ENCODE data around the gene TMC8.
"Not testable (repeated sequence)": the region's sequence is repeated elsewhere in the genome, so short reads cannot be mapped to it uniquely, and the experiment has no call there.

The TMC8 gene

DNA sequence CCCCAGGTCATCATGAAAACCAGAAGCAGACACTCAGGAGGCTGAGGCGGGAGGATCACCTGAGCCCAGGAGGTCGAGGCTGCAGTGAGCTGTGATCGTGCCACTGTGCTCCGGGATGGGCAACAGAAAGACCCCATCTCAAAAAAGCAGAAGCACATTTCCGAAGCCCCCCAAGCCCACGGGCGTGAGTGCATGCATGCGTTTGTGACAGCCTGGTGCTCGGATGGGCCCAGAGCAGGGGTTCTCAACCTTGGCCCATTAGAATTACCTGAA is 21.1 kb upstream of the TMC8 start:
- no peak for DNase-seq (ENCODE audit: low read depth)

DNA sequence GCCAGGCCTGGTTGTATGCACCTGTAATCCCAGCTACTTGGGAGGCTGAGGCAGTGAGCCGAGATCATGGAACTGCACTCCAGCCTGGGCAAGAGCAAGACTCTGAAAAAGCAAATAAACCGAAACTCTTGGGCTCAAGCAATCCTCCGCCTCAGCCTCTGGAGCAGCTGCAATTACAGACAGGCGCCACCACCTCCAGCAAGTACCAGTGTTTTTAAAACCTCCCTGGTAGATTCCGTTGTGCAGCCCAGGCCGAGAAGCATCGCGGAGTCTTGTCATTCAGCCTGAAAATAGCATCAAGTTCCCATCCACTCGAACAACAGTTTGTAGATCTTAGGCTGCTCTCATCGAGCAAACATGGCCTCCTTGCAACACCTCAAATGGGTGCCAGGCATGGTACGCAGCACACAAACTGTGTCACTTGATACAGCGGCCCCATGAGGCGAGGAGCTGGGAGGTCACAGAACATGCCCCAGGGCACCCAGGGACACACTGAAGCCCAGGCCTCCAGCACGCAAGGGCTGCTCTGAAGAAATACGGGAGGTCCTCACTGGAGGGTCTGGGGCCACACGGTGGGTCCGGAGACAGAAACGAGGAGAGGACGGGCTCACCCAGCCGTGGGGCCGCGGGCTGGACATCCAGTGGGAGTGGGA is 20.1 kb upstream of the TMC8 start:
- no peak for DNase-seq (ENCODE audit: low read depth)

DNA sequence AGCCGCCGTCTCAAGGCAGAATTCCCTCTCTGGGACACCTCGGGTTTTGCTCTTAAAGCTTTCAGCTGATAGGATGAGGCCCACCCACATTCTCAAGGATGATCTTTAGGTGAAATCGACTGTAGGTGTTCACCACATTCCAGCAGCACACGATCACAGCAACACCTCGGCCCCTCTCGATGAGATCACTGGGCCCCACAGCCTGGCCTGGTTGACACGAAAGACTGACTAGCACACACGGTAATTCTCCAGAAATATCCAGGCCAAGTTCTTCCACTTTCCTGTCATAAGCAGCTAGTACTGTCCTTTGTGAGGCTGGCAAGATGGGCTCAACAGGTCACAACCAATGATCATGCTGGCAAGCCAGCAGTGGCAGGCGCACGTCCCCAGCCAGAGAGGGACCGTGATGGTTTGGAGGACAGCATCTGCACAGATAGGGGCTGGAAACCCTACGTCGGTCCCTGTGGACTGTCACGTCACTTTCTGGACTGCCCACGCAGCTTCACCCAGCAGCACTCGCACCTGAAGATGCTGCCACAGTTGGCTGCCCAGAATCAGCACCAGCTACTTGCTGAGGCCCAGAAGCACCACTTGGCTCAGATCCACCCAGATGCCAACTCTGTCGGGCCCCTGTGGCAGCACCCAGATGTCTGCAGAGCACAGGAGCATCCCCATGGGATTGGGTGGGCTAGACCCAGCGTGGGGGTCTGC is 19.4 kb upstream of the TMC8 start:
- DNase-seq (ENCODE audit: low read depth), result no peak

DNA sequence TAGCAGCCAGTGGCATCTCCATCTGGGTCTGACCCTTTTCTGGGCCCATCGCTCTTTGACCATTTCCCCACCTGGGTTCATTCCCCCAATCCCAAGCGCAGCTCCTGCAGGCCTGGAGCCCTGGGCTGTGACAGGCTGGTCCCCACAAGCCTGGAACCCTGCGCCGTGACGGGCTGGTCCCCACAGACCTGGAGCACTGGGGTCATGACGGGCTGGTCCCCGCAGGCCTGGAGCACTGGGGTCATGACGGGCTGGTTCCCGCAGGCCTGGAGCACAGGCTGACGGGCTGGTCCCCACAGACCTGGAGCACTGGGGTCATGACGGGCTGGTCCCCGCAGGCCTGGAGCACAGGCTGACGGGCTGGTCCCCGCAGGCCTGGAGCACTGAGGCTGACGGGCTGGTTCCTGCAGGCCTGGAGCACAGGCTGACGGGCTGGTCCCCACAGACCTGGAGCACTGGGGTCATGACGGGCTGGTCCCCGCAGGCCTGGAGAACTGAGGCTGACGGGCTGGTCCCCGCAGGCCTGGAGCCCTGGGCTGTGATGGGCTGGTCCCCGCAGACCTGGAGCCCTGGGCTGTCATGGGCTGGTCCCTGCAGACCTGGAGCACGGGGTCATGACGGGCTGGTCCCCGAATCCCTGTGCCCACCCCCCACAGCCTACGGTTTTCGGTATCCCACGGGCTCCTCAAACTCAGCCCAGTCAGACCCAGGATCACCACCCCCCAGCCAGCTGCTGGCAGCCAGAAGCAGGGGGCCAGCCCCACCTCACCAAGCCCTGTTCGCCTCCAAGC is 18.6 kb upstream of the TMC8 start:
- no peak for DNase-seq (ENCODE audit: low read depth)

DNA sequence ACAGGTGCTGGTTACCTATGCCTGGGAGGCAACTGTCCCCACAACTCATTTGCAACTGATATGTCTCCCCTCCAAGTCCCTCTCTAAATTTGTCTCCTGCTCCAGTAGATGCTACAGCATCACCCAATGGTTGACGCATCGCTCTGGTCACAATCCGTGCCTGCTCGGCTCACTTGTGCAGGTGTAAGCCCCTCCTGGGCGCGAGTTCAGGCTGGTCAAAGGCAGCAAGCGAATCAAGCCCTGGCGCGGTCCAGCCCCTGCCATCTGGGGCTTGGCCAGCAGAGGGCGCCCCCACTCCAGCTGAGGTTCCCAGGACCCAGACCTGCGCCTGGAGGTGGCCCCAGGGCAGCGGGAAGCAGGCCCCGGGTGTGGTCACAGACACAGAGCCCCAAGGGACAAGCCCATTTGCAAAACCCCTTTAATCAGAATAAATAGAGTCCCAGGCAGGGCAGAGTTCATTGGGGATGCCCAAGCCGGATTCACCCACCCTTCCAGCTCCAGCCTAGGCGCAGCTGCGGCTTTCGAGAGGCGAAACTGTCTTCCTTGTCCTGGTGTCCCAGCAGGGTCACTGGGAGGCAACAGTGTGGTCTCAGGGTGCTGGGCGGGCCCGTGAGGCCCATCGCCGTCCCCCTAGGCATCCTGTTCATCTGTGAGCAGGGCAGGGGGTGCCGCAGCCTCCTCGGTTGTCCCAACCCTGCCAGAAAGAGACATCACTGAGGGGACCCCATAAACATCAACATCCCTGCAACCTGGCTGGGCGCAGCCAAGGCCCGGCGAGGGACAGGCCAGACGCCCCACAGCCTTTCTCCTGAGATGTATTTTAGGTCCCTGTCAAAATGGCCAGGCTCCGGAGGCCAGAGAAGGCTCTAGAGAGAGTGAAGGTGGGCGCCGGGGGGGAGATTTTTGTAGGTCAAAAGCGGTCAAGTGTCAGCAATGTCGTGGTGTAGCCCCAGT is 17.8 kb upstream of the TMC8 start:
- peak; percentile 67 for DNase-seq (ENCODE audit: low read depth)

DNA sequence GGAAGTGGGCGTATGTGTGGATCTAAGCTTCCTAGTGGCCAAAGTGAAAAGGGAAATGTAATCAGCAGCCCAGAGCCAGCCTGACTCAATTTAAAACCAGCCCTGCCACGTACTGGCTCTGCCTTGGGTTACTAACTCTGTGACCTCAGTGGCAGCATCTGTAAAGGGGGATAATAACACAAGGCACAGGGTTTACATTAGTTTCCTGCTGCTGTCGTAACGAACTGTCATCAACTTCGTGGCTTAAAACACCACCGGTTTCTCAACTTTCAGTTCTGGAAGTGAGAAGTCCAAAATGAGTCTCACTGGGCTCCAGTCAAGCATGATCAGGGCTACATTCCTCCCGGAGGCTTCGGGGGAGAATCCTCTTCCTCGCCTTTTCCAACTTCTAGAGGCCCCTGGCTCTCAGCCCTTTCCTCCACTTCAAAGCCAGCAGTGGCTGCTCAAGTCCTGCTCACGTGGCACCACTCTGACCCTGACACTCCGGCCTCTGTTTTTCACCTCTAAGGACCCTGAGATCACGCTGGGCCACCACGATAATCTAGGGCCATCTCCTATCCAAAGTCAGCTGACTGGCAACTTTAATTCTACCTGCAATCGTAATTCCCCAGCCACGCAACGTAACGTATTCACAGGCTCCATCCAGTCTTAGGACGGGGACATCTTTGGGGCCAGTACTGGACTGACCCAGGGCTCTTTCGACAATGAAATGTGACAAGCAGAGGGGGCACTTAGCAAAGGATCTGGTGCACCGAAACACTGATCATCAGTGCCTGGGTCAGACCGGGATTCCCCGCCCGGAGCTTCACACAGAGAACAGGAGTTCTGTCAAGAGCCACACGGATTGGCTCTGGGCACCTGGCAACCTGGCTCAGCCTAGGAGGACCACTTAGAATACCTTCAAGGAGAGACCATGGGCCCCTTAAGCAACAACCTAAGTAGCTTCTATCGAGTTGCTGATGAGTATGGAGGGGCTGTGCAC is 16.5 kb upstream of the TMC8 start:
- no peak for DNase-seq (ENCODE audit: low read depth)

DNA sequence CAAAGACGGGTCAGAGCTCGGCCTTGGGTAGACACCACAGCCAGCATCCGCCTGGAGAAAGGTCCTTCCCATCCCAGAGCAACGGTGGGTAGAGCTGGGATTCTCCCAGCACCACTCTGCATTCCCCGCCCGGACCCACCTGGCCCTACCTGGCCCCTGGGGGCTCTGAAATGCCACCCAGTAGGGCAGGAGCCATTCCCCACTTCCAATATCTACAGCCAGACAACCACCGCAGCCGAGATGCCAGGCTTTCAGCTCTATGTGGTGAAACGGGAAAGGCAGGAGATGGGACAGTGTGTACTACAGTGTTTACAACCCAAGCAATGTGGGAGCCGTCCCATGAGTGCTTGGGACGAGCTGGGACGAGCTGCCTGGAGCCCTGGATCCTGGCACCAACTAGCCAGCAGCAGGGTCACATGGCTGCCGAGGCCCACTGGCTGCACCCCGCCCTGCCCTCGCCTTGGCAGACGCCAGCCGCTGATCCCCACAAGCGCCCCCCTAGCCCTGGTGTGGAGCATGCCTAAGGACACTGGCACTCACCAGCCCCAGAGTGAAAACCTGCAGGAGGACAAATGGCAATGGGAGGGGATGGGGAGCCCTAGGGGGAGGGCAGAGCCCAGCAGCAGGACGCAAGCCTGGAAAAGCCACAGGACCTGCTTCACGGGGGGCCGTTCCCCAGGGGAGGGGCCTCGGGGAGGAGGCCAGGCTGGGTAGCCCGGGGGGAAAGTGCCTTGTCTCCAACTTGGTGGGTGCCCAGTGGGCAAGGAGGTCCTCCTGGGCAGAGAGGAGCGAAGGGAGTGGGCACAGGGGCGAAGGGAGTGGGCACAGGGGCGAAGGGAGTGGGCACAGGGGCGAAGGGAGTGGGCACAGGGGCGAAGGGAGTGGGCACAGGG is 15.5 kb upstream of the TMC8 start:
- no peak for DNase-seq (ENCODE audit: low read depth)

DNA sequence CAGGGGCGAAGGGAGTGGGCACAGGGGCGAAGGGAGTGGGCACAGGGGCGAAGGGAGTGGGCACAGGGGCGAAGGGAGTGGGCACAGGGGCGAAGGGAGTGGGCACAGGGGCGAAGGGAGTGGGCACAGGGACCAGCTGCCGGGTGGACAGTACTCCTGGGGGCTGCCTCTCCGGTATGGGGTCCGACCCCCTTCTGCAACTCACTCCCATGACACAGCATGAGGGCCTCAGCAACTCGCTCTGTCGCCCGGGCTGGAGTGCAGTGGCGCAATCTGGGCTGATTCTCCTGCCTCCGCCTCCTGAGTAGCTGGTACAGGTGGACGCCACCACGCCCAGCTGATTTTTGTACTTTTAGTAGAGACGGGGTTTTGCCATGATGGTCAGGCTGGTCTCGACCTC is 14.8 kb upstream of the TMC8 start:
- not testable (repeated sequence) for DNase-seq (ENCODE audit: low read depth)

DNA sequence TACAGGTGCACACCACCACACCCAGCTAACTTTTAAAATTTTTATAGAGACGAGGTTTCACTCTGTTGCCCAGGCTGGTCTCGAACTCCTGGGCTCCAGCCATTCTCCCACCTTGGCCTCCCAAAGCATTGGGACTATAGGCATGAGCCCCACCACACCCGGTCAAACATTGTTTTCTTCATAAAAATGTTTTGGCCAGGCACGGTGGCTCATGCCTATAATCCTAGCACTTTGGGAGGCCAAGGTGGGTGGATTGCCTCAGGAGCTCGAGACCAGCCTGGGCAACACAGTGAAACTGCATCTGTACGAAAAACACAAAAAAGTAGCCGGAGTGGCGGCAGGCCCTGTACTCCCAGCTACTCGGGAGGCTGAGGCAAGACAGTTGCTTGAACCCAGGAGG is 14.2 kb upstream of the TMC8 start:
- no peak for DNase-seq (ENCODE audit: low read depth)

DNA sequence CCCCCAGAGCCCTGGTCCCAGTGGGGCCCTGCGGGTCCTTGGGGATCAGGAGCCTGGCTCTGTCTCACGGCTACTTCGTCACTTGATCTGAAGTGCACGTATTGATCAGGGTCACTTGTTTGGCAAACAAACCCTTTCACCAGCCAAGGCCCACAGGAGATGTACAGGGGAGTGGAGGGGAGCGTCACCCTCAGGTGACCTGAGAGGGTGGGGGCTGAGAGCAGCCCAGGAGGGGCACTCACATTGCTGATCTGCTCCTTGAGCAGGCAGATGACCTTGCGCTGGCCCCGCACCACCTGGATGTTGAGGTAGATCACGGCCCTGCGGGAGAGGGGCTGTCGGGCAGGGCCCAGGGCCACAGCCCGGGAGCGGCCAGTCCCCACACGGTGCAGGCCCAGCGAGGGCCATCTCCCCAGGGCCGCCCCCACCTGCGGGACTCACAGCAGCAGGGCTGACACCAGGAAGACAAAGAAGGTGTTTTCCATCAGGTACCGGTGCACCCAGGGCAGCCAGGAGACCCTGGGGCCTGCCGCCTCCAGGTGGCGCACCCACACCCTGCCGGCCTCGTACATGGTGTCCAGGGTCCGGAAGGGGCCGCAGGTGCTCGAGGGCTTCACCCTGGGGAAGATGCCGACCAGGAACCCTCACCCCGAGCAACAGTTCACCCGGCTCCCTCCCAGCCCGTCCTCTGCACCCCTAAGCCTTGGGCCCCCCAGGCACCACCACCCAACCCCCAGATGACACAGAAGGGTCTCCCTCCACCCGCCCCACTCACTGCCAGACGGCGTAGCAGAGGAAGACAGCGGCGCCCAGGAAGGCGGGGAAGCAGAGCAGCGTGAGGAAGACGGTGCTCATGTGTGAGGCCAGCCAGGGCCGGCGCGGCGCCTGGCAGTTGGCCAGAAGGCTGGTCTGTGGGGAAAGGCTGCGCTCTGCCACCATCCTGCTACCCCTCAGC is 13.3 kb upstream of the TMC8 start:
- DNase-seq (ENCODE audit: low read depth), result no peak

DNA sequence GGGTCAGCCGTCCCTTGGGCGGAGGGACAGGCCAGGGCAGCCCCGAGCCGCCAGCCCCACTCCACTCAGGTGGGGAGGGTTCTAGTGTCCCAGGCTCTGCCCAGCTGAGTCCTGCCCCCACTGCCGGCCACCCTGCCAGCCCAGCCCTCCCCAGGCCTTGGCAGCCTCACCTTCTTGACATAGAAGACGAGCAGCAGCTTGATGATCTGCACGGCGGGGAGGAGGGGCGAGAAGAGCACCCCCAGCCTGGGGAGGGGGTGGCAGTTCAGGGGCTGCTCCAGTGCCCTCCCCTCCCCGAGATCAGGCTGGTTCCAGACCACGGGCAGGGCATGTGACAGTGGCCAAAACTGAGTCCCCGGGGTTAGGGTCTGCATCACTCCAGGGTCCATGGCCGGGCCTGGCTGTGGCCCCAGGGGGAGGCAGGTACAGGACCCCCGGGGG is 11.8 kb upstream of the TMC8 start:
- DNase-seq (ENCODE audit: low read depth), result no peak

DNA sequence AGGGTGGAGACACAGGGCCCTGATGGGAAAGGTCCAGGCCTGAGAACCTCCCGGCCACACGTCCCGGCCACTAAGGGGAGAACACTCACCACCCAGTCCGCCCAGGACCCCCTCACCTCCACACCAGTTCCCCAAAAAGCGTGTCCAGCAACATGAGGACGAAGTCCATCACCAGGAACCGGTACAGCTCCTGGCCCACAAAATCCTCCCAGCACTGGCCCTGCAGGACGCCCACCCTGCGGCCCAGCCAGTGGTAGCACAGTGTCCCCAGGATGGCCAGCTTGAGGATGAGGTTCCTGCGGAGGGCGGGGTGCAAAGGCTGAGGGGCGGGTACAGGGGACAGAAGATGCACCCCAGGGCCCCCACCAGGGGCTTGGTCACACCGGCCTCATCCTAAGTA is 10.0 kb upstream of the TMC8 start:
- DNase-seq (ENCODE audit: low read depth), result no peak

DNA sequence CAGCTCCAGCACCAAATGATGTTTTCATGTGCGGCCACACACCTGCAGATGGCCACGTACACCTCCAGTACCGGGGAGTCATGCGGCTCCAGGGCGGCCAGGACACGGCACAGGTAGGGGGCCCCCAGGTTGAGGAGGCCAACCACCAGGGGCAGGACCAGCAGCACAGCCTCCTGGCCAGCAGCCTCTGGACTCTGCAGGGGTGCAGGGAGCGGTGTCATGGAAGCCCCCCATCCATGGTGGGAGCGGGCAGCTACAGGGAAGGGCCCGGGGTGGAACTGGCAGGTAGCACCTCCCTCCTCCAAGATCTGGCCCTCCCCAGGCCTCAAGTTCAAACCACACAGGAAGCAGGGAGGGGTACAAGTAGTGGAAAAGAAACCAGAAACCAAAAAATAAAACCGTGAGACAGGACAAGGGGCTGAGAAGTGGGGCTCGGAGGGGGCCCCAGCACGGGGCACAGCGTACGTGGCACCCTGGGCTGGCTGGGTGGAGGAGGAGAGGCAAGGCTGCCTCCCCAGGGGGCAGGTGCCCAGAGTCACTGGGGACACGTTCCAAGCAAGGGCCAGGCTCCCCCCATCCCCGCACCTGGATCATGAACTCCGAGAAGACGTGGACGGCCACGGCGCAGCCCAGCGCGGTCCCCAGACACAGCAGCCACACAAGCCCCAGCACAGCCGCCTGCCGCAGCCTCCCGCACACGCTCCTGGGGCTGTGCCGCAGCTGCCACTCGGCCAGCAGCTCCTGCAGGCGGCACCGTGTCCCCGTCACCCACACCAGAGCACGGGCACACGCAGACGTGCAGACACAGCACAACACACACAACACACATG is 9.4 kb upstream of the TMC8 start:
- DNase-seq (ENCODE audit: low read depth), result peak; percentile 39

DNA sequence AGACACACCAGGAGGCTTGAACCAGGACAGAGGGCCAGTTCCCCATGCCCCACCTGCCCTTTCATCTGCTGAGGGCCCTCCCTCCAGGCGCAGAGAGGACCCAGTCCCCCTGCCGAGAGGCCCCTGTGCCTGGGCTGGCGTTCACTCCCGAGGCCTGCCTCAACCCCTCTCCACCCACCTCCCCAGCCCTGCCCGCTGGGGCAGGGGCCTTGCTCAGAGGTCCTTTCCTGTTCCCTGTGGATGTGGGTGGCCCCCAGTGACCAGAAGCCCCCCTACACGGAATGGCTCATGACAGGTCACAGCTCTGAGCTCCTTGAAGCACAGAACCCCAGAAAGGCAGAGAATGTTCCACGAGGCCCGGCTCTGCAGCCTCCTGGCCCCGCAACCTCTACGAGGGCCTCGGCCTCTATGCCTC is 8.8 kb upstream of the TMC8 start:
- DNase-seq (ENCODE audit: low read depth), result no peak

DNA sequence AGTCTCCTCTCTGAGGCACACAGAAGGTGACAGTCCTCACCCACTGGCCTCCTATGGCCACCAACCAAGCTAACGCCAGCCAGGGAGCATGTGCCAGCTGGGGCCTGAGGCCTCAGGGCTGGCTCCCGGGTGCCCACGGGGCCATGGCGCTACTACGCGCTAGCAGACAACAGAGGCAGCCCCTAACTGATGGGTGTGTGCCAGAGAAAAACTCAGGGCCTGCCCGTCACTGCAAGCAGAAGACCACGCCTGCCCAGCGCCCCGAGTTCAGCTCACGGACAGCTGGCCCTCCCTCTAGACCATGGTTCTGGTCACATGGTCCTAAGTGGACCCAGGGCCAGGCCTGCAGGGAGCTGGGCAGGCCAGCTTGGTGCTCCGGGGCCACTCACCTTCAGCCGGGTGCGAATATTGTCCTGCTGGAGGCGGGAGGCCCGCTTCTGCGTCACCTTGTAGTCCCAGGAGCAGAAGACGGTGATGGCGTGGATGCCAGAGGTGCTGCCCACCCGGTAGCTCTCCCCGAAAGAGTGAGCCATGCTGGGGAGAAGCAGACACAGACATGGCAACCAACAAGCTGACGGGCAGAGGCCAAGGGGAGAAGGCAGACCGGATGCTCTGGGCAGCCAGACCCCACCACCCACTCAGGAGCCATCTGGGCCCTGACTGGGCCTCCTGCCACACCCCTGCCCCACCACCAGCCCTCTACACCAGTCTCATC is 8.2 kb upstream of the TMC8 start:
- DNase-seq (ENCODE audit: low read depth), result no peak

DNA sequence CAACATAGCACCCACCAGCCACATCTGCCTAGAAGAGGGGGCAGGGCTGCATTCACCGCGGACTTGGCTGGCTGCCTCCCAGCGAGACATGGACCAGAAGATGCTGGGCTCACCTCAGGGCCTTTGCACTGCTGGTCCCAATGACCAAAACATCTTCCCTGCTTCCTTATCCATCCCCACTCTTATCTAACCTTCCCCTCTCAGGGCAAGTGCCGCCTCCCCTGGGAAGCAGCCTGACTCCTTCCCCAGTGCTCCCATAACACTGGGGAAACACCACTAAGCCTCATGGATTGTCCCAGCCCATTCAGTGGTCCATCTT is 7.7 kb upstream of the TMC8 start:
- DNase-seq (ENCODE audit: low read depth), result no peak

DNA sequence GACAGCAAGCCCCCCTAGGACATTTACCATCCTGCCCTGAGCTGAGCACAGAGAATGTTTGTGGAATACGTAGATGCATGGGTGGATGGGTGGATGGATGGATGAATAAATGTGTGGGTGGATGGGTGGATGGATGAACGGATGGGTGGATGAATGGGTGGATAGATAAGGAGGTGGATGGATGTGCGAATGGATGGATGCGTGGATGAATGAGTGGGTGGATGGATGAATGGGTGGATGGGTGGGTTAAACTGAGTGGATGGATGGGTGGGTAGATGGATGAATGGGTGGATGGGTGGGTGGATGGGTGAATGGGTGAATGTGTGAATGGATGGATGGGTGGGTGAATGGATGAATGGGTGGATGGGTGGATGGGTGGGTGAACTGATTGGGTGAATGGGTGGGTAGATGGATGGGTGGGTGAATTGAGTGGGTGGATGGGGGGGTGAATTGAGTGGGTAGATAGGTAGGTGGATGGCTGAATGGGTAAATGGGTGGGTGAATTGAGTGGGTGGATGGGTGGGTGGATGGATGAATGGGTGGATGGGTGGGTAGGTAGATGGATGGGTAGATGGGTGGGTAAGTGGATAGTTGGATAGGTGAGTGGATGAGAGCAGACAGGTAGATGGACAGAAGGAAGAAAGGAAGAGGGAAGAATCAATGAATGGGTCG is 7.2 kb upstream of the TMC8 start:
- DNase-seq (ENCODE audit: low read depth), result no peak

Data from T follicular helper cell (primary cell).